Esophagus muscularis mucosa (tissue), 4 donors: ENCODE data around the gene CLSTN3. TPM values are rescaled to one million over a fixed set of nuclear protein-coding genes. Genes with fewer than 3 reads are reported as not detected.

Experiments used
- DNase-seq: peaks from one replicate; pipeline ENCODE4 v3.0.0-alpha.2; 2017; ENCODE audit errors: extremely low spot score
- H3K27ac ChIP-seq, 4 donors: fragments of 200-600 bp; sonication (generic); replicated peaks in 1 of 4; 1 replicate in 3 of 4; 2 replicates in 1 of 4; pipeline ENCODE4 v1.5.1; 2016 to 2019; ENCODE audit warnings: mild to moderate bottlenecking in 1 of 4
- H3K27me3 ChIP-seq, 4 donors: fragments of 200-600 bp; sonication (generic); one replicate each; pipeline versions ENCODE4 v1.5.1 to v1.6.0; 2016 to 2019
- H3K36me3 ChIP-seq, 4 donors: fragments of 200-600 bp; sonication (generic); one replicate each; pipeline ENCODE4 v1.5.1; 2016 to 2019
- H3K4me1 ChIP-seq, 4 donors: fragments of 200-600 bp; sonication (generic); one replicate each; pipeline ENCODE4 v1.5.1; 2016 to 2019
- H3K4me3 ChIP-seq, 4 donors: fragments of 200-600 bp; sonication (generic); 1 replicate in 2 of 4; 2 replicates in 2 of 4; pipeline ENCODE4 v1.5.1; 2016 to 2019; ENCODE audit warnings: mild to moderate bottlenecking in 4 of 4, moderate library complexity in 1 of 4
- H3K9me3 ChIP-seq, 4 donors: fragments of 200-600 bp; sonication (generic); 1 replicate in 3 of 4; 2 replicates in 1 of 4; pipeline ENCODE4 v1.5.1; 2016 to 2019
- EP300 ChIP-seq: sonication (generic); formaldehyde crosslinking; IDR thresholded peaks from one replicate; pipeline ENCODE4 v1.6.1; 2017; ENCODE audit warnings: antibody characterized with exemption
- POLR2A ChIP-seq: fragments of 450-650 bp; IDR thresholded peaks from one replicate; pipeline ENCODE4 v1.6.1; 2017; ENCODE audit warnings: antibody characterized with exemption, moderate library complexity, mild to moderate bottlenecking, low read depth
- POLR2AphosphoS5 ChIP-seq, 2 donors: sonication (generic); formaldehyde crosslinking; IDR thresholded peaks; one replicate each; pipeline ENCODE4 v1.6.1; 2017; ENCODE audit warnings: antibody characterized with exemption in 2 of 2
- WGBS: methylation state at CpG from one replicate; pipeline ENCODE4 v1.1.5; 2018; 5-methylcytosine and 5-hydroxymethylcytosine counted together
- intact Hi-C: fragments of 100-400 bp; cut with DNase I; formaldehyde crosslinking; loops from one replicate; pipeline ENCODE4 v1.15.1; 2023
- total RNA-seq, 4 donors: library from RNA; depleted of rRNA; stranded (reverse); fragments of >200 nt; gene quantifications; one replicate each; pipeline versions ENCODE4 v1.1.0 to v1.2.1, GENCODE V29; 2016
- TF ChIP-seq, protein P1 (sequence below), 3 experiments: fragments of 200-600 bp in 2 of 3; fragments of 450-650 bp in 1 of 3; sonication (generic) in 2 of 3; IDR thresholded peaks; one replicate each; pipeline ENCODE4 v1.5.1; 2017 to 2019; ENCODE audit warnings: antibody characterized with exemption in 3 of 3, mild to moderate bottlenecking in 2 of 3, moderate library complexity in 1 of 3

CLSTN3 gene
- total RNA-seq, 4 donors from 2014 or later: 9.6 to 25.6 (median 19.3) TPM

DNA sequence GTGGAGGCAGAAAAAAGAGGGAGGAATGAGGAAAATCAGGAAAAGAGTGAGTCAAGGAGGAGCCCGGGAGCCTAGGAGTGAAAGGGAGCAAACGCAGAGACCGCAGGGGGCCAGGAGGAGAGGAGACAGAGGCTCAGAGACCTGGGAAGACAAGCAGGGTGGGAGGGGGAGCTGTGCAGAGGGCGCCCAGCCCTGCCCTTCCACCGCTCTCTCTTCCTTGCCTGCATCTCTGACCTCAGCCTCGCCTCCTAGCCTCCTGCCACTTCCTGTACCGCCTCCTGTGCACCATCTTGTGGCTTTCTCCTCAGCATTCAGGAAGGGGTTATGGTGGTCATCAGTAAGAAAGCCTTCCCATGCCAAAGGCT is 1.3 kb downstream of the CLSTN3 start:
- no peaks in the 10 kb centered on the region for H3K27me3 ChIP-seq
- DNase-seq: no peak
- peaks cover 30 to 39% (median 33%) of the 10 kb centered on the region in 4 donors for H3K4me1 ChIP-seq
- peak overlapping the region in 3 of 4 donors; percentile 74 to 78 (median 75) for H3K27ac ChIP-seq
- intact Hi-C loops: no loop called here
- peaks cover 0 to 34% (median 18%) of the 10 kb centered on the region in 4 donors for H3K36me3 ChIP-seq
- H3K4me3 ChIP-seq: peak overlapping the region; percentile 66 to 79 (median 72)
- WGBS: 62% methylated on average over 7 of the region's 7 CpGs
- TF ChIP-seq POLR2AphosphoS5 (IDR thresholded peaks at IDR 0.05): no peak
- no peaks in the 10 kb centered on the region for H3K9me3 ChIP-seq

GRCh38 chr12:7134396-7135166 is 4.4 kb downstream of the CLSTN3 start:
- no peaks in the 10 kb centered on the region for H3K9me3 ChIP-seq
- 94% methylated on average over 11 of the region's 12 CpGs for WGBS
- TF ChIP-seq, protein P1, sequence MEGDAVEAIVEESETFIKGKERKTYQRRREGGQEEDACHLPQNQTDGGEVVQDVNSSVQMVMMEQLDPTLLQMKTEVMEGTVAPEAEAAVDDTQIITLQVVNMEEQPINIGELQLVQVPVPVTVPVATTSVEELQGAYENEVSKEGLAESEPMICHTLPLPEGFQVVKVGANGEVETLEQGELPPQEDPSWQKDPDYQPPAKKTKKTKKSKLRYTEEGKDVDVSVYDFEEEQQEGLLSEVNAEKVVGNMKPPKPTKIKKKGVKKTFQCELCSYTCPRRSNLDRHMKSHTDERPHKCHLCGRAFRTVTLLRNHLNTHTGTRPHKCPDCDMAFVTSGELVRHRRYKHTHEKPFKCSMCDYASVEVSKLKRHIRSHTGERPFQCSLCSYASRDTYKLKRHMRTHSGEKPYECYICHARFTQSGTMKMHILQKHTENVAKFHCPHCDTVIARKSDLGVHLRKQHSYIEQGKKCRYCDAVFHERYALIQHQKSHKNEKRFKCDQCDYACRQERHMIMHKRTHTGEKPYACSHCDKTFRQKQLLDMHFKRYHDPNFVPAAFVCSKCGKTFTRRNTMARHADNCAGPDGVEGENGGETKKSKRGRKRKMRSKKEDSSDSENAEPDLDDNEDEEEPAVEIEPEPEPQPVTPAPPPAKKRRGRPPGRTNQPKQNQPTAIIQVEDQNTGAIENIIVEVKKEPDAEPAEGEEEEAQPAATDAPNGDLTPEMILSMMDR (IDR thresholded peaks at IDR 0.05): no peak
- TF ChIP-seq EP300: no peak
- no peak for TF ChIP-seq POLR2AphosphoS5 (IDR thresholded peaks at IDR 0.05)
- no peak for TF ChIP-seq POLR2A
- H3K27me3 ChIP-seq: no peaks in the 10 kb centered on the region
- H3K4me3 ChIP-seq: no peak overlapping the region
- DNase-seq: no peak
- no peak overlapping the region for H3K27ac ChIP-seq
- intact Hi-C loops: no loop called here
- peaks cover 0 to 50% (median 28%) of the 10 kb centered on the region in 4 donors for H3K36me3 ChIP-seq
- H3K4me1 ChIP-seq: peaks cover 17 to 22% (median 20%) of the 10 kb centered on the region in 4 donors

DNA sequence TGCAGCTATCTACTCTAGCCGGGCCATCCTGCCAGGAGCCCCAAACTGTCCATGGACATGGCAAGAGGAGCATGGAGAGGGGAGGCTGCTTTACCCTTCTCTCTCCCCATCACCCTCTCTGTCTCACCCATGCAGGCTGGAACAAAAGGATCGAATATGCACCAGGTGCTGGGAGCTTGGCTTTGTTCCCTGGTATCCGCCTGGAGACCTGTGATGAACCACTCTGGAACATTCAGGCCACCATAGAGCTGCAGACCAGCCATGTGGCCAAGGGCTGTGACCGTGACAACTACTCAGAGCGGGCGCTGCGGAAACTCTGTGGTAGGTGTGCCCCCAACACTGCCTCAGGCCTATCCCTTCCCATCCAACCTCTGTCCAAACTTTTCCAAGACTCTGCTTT is 5.9 kb downstream of the CLSTN3 start:
- no peak overlapping the region for H3K4me3 ChIP-seq

GRCh38 chr12:7136676-7137075 is 6.5 kb downstream of the CLSTN3 start:
- intact Hi-C loops: no loop called here
- no peak for DNase-seq
- Histone ChIP-seq H3K4me1 (peaks cover 0 to 2% (median 1%) of the 10 kb centered on the region in 4 donors), H3K27me3 (no peaks in the 10 kb centered on the region), H3K27ac (no peak overlapping the region), H3K36me3 (peaks cover 0 to 68% (median 31%) of the 10 kb centered on the region in 4 donors), H3K4me3 (no peak overlapping the region), H3K9me3 (no peaks in the 10 kb centered on the region)
- TF ChIP-seq EP300 (no peak), POLR2AphosphoS5 (IDR thresholded peaks at IDR 0.05) (no peak), POLR2A (no peak)
- TF ChIP-seq, protein P1 (IDR thresholded peaks at IDR 0.05): no peak
- WGBS: 100% methylated on average over 2 of the region's 3 CpGs

More for the DNA sequence above, 5.9 kb downstream of the CLSTN3 start:
- Histone ChIP-seq H3K9me3 (no peaks in the 10 kb centered on the region), H3K27me3 (no peaks in the 10 kb centered on the region), H3K36me3 (peaks cover 0 to 62% (median 29%) of the 10 kb centered on the region in 4 donors), H3K4me1 (peaks cover 3 to 8% (median 7%) of the 10 kb centered on the region in 4 donors), H3K27ac (no peak overlapping the region)
- DNase-seq: no peak
- WGBS: 96% methylated on average over 7 of the region's 7 CpGs
- intact Hi-C loops: no loop called here
- TF ChIP-seq, protein P1 (IDR thresholded peaks at IDR 0.05): no peak
- TF ChIP-seq POLR2A: no peak
- no peak for TF ChIP-seq EP300
- TF ChIP-seq POLR2AphosphoS5 (IDR thresholded peaks at IDR 0.05): no peak

DNA sequence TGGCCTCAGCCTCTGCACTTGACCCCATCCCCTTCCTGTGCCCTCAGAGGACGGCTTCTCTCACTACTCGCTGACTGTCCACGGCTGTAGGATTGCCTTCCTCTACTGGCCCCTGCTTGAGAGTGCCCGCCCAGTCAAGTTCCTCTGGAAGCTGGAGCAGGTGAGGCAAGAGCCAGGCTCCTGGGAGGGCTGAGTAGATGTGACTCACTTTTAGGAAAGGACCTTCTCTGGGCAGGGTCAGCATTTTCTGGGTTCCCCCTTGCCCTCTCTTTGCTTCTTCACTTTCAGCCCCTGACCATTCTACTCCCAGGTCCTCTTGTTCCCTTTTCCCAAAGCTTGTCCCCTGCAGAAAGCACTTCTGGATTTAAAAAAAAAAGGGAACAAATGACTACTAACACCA is 7.7 kb downstream of the CLSTN3 start:
- Histone ChIP-seq H3K4me3 (no peak overlapping the region), H3K9me3 (no peaks in the 10 kb centered on the region), H3K27ac (no peak overlapping the region), H3K36me3 (peaks cover 0 to 77% (median 31%) of the 10 kb centered on the region in 4 donors), H3K27me3 (no peaks in the 10 kb centered on the region), H3K4me1 (no peaks in the 10 kb centered on the region)
- WGBS: 67% methylated on average over 4 of the region's 4 CpGs
- TF ChIP-seq, protein P1 (IDR thresholded peaks at IDR 0.05): no peak
- TF ChIP-seq EP300 (no peak), POLR2A (no peak), POLR2AphosphoS5 (IDR thresholded peaks at IDR 0.05) (no peak)
- intact Hi-C loops: no loop called here
- no peak for DNase-seq
